ENCODE measurements around the gene TMED10. TPM values are rescaled to one million over a fixed set of nuclear protein-coding genes. Genes with fewer than 3 reads are reported as not detected.

TMED10 gene
- polyA plus RNA-seq, 1 experiment: 505 TPM

- no peak overlapping the region for H3K4me3 ChIP-seq (ENCODE audit: low read depth, low read length)
- peaks cover 20% of the 10 kb centered on the region for H3K36me3 ChIP-seq (ENCODE audit: control insufficient read depth, insufficient read depth, low read length)
- TF ChIP-seq, protein P1, sequence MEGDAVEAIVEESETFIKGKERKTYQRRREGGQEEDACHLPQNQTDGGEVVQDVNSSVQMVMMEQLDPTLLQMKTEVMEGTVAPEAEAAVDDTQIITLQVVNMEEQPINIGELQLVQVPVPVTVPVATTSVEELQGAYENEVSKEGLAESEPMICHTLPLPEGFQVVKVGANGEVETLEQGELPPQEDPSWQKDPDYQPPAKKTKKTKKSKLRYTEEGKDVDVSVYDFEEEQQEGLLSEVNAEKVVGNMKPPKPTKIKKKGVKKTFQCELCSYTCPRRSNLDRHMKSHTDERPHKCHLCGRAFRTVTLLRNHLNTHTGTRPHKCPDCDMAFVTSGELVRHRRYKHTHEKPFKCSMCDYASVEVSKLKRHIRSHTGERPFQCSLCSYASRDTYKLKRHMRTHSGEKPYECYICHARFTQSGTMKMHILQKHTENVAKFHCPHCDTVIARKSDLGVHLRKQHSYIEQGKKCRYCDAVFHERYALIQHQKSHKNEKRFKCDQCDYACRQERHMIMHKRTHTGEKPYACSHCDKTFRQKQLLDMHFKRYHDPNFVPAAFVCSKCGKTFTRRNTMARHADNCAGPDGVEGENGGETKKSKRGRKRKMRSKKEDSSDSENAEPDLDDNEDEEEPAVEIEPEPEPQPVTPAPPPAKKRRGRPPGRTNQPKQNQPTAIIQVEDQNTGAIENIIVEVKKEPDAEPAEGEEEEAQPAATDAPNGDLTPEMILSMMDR (IDR thresholded peaks at IDR 0.05; ENCODE audit: insufficient read depth, low read depth, low read length): no peak
- H3K27me3 ChIP-seq (ENCODE audit: control insufficient read depth, insufficient read depth, low read length): no peaks in the 10 kb centered on the region
- DNase-seq (ENCODE audit: low read depth): no peak
- CTCF ChIA-PET: interaction anchor here (0.9 to 1.2 kb wide), 3 partner anchors 13 to 178 kb away, joined by 3 to 9 read pairs (median 3); partner anchors contain the start of gene RPS6KL1
- POLR2A ChIA-PET: no interaction called here
These were observed 74.9 kb downstream of the TMED10 start for GRCh38 chr14:75101491-75101890.

GRCh38 chr14:75098682-75099081 is 77.7 kb downstream of the TMED10 start:
- POLR2A ChIA-PET: no interaction called here
- H3K27me3 ChIP-seq (ENCODE audit: control insufficient read depth, insufficient read depth, low read length): no peaks in the 10 kb centered on the region
- TF ChIP-seq, protein P1 (IDR thresholded peaks at IDR 0.05; ENCODE audit: insufficient read depth, low read depth, low read length): no peak
- H3K4me3 ChIP-seq (ENCODE audit: low read depth, low read length): no peak overlapping the region
- CTCF ChIA-PET: interaction anchor here (0.6 to 1.4 kb wide), 5 partner anchors 9 to 84 kb away, joined by 3 to 8 read pairs (median 3); no protein-coding TSS in a partner anchor
- no peak for DNase-seq (ENCODE audit: low read depth)
- peaks cover 20% of the 10 kb centered on the region for H3K36me3 ChIP-seq (ENCODE audit: control insufficient read depth, insufficient read depth, low read length)

- TF ChIP-seq, protein P1 (IDR thresholded peaks at IDR 0.05; ENCODE audit: insufficient read depth, low read depth, low read length): no peak
- ChIA-PET CTCF (interaction anchor here (0.6 to 1.4 kb wide), 5 partner anchors 9 to 84 kb away, joined by 3 to 8 read pairs (median 3); no protein-coding TSS in a partner anchor), POLR2A (no interaction called here)
- peaks cover 20% of the 10 kb centered on the region for H3K36me3 ChIP-seq (ENCODE audit: control insufficient read depth, insufficient read depth, low read length)
- DNase-seq (ENCODE audit: low read depth): no peak
- H3K4me3 ChIP-seq (ENCODE audit: low read depth, low read length): no peak overlapping the region
- H3K27me3 ChIP-seq (ENCODE audit: control insufficient read depth, insufficient read depth, low read length): no peaks in the 10 kb centered on the region
These were observed 78.2 kb downstream of the TMED10 start for GRCh38 chr14:75098212-75098611.

- ChIA-PET POLR2A (no interaction called here), CTCF (interaction anchor here (1.6 kb wide), 1 partner anchor 392 kb away, joined by 5 read pairs; no protein-coding TSS in a partner anchor)
- H3K36me3 ChIP-seq (ENCODE audit: control insufficient read depth, insufficient read depth, low read length): peaks cover 20% of the 10 kb centered on the region
- DNase-seq (ENCODE audit: low read depth): no peak
- TF ChIP-seq, protein P1 (IDR thresholded peaks at IDR 0.05; ENCODE audit: insufficient read depth, low read depth, low read length): no peak
- H3K27me3 ChIP-seq (ENCODE audit: control insufficient read depth, insufficient read depth, low read length): no peaks in the 10 kb centered on the region
- H3K4me3 ChIP-seq (ENCODE audit: low read depth, low read length): no peak overlapping the region
These were observed 79.5 kb downstream of the TMED10 start for GRCh38 chr14:75096959-75097358.

DNA sequence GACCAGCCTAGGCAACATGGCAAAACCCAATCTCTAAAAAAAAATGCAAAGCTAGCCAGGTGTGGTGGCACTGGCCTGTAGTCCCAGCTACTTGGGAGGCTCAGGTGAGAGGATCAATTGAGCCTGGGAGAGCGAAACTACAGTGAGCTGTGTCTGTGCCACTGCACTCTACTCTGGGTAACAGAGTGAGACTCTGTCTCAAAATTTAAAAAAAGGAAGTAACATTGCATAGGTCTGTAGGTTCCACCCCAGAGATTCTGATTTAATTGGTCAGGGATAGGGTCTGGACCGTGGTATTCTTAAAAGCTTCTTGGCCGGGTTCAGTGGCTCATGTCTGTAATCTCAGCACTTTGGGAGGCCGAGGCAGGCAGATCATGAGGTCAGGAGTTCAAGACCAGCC is 80.7 kb downstream of the TMED10 start:
- CTCF ChIA-PET: interaction anchor here (1.6 to 1.7 kb wide), 2 partner anchors 12 to 149 kb away, joined by 4 to 7 read pairs; no protein-coding TSS in a partner anchor
- no peak overlapping the region for H3K4me3 ChIP-seq (ENCODE audit: low read depth, low read length)
- POLR2A ChIA-PET: no interaction called here
- no peaks in the 10 kb centered on the region for H3K27me3 ChIP-seq (ENCODE audit: control insufficient read depth, insufficient read depth, low read length)
- no peak for DNase-seq (ENCODE audit: low read depth)
- H3K36me3 ChIP-seq (ENCODE audit: control insufficient read depth, insufficient read depth, low read length): peaks cover 16% of the 10 kb centered on the region
- TF ChIP-seq, protein P1 (IDR thresholded peaks at IDR 0.05; ENCODE audit: insufficient read depth, low read depth, low read length): no peak
